Measurements from ENCODE around the gene PLA2G4D. TPM values are rescaled to one million over a fixed set of nuclear protein-coding genes. Genes with fewer than 3 reads are reported as not detected.

Gene PLA2G4D
- polyA plus RNA-seq, 3 donors: 0.03 to 0.08 (median 0.08) TPM

DNA sequence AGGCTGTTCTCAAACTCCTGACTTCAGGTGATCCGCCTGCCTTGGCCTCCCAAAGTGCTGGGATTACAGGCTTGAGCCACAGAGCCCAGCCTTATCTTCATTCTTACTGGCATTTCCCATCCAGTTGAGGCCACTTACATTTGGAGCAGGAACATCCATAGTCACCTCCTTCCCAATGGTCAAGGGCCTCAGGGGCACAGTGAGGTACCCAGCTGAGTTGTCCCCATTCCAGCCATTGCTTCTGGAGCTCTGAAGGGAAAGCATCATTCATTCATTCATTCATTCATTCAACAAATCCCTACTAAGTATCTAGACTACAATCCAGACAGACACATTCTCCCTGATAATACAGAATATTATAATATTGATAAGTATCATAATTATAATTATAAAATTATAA lies 12.2 kb downstream of the PLA2G4D start:
- no peak for DNase-seq (ENCODE audit: extremely low read depth in 1 of 11, low read depth in 9 of 11, low spot score in 4 of 11)

DNA sequence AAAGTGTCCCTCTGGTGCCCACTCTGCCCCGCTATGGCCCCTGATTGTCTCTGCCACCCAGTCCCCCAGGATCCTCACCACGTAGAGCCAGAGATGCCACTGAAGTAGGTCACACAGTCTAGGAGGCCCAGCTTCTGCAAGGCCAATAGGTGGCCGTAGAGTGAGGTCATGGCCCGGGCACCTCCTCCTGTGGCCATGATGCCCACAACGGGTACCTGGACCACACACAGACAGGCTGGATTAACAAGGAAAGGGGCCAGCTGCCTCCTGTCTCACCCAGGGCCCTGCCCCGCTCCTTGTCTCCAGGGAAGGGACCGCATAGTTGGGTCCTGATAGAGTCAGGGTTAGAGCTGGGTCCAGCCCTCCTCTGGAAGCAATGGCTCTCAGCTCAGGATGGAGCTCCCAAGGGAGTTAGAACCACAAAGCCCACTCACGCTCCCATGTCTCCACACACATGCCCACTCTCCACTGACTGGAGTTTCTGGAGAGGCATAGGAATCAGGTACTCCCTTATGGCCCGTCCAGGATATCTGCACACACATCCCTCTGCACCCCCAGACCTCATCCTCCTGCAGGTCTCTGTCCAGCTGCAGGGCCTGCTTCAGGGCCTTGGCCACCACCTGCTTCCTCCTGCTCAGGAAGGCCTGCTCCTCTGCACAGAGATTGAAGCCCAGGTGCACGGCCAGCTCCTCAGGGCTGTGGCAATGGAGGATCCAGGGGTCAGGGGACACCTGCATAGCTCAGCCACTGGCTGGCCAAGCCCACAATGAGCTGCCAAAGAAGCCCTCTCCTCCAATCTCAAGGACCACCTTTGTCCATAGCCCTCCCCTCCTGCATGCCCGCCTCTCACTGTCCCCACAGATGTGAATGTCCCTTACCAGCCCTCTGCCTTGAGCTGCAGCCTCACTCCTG lies 13.2 kb downstream of the PLA2G4D start:
- no peak for DNase-seq (ENCODE audit: extremely low read depth in 1 of 11, low read depth in 9 of 11, low spot score in 4 of 11)

DNA sequence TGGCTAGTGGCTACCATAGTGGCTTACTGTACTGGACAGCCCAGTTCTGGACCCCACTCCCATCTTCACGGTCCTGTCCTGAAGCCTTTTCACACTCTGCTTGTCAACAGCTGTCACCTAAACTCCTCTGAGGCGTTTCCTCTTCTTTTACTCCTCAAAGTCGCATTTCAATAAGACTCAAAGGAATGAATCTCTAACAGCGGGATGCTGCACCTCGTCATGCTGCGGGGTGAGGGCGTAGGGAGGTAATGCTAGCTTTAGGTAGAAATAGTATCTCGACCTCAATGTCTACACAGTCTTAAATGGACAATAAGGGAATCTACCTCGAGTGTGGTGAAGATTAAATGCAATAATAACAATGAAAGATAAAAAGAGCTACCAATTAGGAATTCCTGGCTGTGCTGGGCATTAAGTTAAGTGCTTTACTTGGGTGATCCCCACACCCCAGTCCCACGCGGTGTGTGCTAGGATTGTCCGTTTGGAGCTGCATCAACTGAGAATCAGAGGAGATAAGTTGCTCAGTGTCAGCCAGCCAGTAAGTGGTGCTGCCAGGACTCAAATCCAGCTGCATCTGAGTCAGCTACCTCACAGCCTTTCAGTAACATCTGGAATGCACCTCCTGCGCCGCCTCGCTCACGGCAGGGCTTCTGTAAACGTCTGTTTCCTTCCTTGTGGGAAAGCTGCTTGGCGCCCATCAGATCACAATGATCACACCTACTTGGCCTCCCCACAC lies 14.0 kb downstream of the PLA2G4D start:
- no peak for DNase-seq (ENCODE audit: extremely low read depth in 1 of 11, low read depth in 9 of 11, low spot score in 4 of 11)

DNA sequence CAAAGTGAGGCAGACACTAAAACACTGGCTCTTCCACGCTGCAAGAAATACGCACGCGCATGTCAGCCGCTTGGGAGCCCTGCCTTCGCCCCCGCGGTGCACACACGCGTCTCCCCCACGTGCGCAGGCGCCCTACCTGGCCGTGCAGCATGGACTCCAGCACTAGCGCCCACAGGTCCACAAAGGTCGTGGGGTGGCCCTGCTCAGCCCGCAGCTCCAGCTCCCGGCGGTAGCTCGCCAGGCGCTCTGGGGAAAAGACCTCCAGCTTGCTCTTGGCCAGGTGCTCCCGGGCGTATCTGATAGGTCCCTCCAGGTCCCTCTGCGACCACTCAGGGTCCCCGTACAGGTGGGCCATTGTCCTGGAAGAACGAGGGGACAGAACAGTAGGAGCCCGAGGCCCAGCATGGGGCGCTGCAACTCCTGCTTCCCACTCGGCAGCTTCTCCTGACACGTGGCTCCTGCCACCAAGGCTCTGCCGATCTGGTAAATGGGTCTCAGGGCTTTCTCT lies 14.9 kb downstream of the PLA2G4D start:
- DNase-seq (ENCODE audit: extremely low read depth in 1 of 11, low read depth in 9 of 11, low spot score in 4 of 11): no peak

DNA sequence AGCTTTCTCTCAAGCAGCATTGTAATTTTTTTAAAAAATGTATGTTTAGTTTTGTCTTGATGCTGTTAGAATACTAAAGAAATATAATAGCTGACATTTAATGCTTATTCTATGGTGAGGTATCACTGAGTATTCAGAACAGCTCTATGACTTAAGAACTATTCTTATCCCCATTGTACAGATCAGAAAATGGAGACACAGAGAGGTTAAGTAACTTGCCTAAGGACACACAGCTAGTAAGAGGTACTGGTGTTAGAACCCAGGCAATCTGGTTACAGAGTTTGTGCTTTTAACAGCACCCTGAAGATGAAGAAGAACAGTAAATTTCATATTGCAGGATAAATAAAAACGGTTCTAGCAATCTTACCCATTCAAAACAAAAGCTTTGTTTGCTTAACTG lies 15.5 kb downstream of the PLA2G4D start:
- DNase-seq (ENCODE audit: extremely low read depth in 1 of 11, low read depth in 9 of 11, low spot score in 4 of 11): no peak

DNA sequence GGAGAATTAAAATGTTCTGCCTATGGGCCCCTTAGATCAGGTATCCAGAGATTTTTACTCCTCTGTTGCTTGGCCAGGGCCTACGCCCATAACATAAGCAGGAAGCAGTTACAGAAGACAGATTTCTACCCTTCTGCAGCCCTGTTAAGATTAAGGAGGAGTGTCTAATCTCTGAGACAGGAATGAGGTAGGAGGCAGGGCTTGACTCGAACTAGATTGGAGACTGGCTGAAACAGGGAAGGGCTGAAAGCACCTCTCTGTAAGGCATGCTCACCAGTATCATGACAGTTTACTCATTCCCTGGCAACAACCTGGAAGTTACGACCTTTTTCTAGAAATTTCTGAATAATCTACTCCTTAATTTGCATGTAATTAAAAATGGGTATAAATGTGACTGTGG lies 16.7 kb downstream of the PLA2G4D start:
- DNase-seq (ENCODE audit: extremely low read depth in 1 of 11, low read depth in 9 of 11, low spot score in 4 of 11): no peak

DNA sequence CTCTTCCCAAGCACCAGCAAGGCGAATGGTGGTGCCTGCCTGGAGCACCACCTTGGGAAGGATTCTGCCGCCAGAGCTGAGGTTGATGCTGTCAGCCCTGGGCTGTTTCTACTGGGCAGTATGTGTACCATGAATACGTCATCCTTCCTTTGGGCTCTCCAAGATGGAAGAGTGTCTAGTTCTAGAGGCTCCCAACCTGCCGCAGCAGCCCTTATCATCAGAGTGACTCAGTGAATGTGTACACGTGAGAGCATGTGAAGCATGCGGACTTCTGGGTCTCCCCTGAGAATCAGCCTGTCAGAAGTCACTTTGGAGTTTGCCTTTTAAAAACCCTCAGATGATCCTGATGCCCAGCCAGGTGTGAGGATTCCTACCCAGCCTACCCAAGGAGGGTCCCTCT lies 20.9 kb downstream of the PLA2G4D start:
- no peak for DNase-seq (ENCODE audit: extremely low read depth in 1 of 11, low read depth in 9 of 11, low spot score in 4 of 11)

DNA sequence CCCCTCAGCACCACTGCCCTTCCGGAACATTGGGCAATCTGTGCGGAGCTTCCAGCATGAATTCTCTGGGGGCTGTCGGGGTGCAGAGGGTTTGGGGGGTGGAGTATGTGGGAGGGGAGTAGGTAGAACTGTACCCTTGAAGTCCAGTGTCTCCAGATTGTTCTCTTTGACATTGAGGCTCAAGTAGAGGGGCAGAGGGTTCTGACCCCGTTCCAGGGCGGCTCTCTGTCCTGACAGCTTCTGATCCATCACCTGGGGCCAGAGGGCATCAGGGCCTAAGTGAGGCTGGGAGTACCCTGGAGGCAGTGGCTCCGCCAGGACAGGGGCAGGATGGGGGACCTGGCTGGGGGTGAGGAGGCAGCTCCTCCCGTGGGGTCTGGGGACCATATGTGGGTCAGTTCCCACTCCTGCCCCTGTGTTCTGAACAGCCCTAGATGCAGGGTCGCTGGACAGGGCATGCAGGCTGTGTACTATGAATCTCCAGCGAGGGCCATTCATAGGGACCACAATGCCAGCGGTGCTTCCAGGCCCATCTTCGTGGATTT lies 22.1 kb downstream of the PLA2G4D start:
- DNase-seq (ENCODE audit: extremely low read depth in 1 of 11, low read depth in 9 of 11, low spot score in 4 of 11): no peak

DNA sequence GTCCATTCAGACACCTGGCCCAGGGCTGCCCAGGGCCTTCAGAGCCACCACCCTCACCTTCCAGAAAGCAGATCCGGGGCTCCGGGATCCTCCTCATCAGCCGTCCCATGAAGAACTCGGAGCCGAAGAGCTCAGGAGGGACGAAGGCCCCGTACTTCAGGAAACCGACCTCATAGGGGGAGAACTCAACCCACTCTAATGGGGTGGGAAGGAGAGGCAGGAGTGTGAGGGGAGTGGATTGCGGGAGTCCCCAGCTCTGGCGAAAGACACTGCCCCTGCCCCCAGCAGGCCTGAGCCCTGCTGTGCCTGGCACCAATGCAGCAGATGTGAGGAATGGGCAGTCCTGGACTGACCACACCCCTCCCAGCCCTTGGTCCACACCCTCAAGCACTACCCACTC lies 22.6 kb downstream of the PLA2G4D start:
- DNase-seq (ENCODE audit: extremely low read depth in 1 of 11, low read depth in 9 of 11, low spot score in 4 of 11): no peak

DNA sequence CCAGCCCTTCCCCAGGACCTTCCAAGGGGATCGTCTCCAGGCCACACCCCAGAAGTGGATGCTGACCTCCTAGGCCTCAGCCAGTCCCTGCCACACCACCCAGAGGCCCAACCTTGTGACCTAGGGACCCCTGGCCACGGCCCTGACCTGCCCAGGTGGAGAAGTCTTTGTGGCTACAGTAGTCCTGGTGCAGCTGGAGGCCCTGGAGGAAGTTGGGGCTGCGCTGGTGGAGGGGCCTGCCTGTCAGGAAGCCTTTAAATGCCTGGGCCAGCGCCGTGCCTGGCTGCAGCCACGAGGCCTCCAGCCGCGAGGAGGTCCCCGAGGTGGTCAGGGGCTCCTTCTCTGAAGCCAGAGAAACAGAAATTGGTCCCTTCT lies 23.4 kb downstream of the PLA2G4D start:
- no peak for DNase-seq (ENCODE audit: extremely low read depth in 1 of 11, low read depth in 9 of 11, low spot score in 4 of 11)

DNA sequence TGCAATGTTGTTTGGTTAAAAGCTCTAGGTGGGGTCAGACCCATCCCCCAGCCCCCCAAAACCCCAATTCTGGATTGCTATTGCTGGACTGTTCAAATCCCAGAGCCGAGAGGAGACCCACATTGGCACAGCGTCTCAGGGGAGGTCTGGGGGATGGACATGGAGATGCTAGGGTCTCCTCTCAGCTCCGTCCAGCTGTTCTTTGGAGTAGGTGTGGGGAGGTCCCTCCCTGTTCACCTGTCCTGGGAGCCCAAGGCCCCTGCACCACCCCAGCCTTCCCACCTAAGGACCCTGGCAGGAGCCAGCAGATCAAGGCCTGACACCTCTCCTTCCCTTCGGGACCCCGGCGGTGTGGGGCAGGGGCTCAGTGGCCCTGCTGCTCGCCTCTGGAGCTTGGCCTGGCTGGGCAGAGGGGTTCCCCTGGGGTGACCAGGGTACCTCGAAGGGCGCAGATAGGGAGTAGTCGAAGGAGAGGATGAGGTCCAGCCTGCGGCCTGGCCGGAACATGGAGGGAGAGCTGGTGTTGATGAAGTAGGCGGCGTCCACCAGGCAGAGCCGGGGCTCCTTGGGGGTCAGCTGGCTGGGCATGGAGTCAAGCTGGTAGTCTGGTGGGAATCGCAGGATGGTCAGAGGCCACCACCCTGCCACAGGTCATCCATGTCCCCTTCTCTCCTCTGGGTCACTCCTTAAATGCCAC lies 23.9 kb downstream of the PLA2G4D start:
- no peak for DNase-seq (ENCODE audit: extremely low read depth in 1 of 11, low read depth in 9 of 11, low spot score in 4 of 11)

DNA sequence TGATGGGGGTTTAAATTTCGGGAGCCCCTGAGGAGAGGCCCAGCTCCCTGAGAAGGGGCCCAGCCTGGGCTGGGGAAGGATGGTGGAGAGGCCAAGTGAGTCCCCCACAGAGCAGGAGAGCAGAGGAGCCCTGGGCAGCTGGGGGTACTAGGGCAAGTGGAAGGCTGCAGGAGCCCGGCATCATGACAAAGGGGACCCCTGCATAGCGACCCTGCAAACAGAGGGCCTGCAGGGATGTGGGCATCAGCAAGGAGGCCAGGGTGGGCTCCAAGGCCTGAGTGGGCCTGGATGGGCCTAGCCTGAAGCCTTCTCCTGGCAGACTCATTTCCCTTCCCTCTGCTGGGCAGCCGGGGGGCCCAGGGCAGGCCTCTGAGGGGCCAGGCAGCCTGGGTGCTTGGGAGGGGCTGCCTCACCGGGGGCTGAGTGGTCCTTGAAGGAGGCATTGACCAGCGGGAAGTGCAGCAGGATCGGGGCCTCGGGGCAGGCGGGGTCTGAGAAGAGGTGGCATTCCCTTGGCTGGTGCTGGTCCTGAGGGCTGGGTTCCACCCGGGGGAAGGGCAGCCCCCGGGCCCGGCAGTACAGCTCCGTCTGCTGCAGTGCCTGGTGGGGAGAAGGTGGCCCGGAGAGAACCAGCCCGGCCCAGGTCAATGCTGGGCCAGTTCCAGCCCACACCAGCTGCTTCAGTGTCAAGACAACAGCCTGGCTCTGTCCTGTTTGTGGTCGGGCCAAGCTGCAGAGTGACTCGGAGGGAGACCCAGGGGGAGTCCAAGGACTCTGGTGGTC lies 24.7 kb downstream of the PLA2G4D start:
- no peak for DNase-seq (ENCODE audit: extremely low read depth in 1 of 11, low read depth in 9 of 11, low spot score in 4 of 11)

DNA sequence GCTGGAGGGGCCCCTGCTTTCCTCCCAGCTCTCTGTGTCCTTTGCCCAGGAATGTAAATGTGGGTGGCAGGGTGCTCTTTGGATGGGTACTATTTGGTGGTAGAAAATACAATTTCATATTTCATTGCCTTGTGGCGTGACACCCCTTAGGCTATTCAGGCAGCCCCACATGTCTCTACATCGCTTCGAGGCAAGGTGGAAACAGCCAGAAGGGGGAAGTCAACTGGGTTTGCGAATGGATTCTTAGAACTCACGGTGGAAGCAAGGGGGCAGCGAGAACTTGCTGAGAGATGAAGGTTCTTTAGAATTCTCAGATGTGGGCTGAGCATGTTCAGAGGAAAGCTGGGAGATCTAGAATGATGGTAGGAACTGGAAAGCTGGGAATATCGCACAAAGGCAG lies 25.3 kb downstream of the PLA2G4D start:
- DNase-seq (ENCODE audit: extremely low read depth in 1 of 11, low read depth in 9 of 11, low spot score in 4 of 11): no peak

DNA sequence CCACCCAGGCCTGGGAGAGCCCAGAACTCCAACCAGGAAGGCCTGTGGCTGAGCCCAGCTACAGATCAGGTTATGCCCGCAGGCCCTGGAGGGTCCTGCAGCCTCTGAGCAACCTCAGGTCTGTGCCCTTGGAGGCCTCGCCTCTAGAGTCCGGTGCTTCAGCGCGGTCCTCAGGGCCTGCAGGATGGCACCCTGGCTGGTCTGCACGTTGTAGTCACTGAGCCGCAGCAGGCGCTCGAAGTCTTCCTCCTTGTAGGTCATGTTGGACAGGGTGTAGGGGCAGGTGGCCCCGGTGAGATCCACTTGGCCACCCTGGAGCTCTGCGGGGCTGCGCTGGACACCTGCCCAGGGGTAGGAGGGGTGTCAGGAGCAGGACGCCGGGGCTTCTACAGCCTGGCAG lies 25.8 kb downstream of the PLA2G4D start:
- DNase-seq (ENCODE audit: extremely low read depth in 1 of 11, low read depth in 9 of 11, low spot score in 4 of 11): no peak

DNA sequence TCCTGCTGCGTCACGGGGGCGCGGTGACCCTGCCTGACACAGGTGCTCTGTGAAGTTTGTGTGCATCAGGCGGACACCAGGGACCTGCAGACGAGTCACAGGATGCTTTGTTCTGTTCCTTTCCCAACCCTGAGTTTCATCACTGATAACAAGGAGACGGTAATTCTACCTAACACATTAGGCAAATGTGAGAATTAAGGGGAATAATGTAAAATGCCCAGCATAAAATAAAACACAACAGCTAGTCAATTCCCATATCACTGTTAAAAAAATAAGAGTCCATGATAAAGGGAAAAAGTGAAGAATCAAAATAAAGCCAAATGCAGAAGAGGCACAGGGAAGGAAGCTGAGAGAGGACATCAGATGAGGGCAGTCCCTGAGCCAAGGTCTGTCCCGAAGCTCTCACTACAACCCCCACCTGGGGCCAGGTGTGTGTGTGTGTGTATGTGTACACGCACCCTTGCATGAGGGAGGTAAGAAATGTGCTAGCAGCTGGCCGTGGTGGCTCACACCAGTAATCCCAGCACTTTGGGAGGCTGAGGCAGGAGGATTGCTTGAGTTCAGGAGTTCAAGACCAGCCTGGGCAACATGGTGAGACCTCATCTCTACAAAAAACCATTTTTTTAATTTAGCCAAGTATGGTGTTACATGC lies 27.5 kb downstream of the PLA2G4D start:
- no peak for DNase-seq (ENCODE audit: extremely low read depth in 1 of 11, low read depth in 9 of 11, low spot score in 4 of 11)

DNA sequence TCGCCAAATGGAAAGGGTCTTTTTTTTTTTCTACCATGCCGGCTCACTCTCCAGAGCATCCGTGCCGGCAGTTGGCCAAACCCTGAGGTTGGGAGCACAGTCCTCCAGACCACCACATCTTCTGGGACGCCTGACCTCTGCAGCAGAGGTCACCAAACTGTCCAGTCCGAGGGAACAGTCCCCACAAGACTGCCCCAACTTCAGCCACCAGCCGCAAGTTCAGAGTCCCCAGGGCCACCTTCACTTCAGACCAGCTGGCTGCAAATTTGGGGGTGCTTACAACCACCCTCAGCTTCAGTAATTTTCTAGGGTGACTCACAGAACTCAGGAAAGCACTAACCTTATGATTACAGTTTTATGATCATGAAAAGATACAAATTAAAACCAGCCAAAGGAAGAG lies 28.9 kb downstream of the PLA2G4D start:
- DNase-seq (ENCODE audit: extremely low read depth in 1 of 11, low read depth in 9 of 11, low spot score in 4 of 11): no peak

DNA sequence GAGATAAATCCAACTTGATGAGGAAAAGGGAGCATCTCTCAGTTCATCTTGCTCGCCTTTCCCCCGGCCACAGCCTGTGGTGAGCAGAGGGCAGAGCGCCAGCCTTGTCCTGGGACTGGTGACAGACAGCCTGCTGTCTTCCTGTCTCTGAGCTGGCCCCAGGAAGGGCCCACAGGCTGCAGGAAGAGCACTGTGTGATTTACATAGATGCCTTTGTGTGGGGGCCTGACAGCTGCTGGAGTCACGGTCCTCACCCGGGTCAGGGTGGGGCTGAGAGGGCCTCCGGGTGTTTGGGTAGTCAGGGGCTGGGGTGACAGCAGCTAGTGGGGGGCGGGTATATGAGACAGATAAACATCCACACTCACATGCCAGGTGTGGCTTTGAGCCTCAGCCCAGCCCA lies 29.3 kb downstream of the PLA2G4D start:
- DNase-seq (ENCODE audit: extremely low read depth in 1 of 11, low read depth in 9 of 11, low spot score in 4 of 11): no peak

DNA sequence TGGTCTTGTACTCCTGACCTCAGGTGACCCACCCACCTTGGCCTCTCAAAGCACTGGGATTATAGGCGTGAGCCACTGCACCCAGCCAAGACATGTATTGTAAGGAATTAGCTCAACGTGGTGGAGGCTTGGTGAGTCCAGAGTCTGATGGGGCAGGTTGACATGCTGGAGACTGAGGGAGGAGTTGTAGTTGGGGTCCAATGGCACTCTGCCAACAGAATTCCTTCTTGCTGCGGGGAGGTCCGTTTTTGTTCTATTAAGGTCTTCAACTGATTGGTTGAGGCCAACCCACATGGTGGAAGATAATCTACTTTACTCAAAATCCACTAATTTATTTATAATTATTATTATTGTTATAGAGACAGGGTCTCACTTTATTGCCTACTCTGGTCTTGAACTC lies 30.1 kb downstream of the PLA2G4D start:
- DNase-seq (ENCODE audit: extremely low read depth in 1 of 11, low read depth in 9 of 11, low spot score in 4 of 11): no peak

Measured in renal cortex interstitium (tissue), 11 donors.